WTC11 (cell line): Measurements from ENCODE around the gene CELA2A. TPM values are rescaled to one million over a fixed set of nuclear protein-coding genes. Genes with fewer than 3 reads are reported as not detected.

ENCODE experiments used
- ATAC-seq: fragments of 200-7000 bp; cut with Tn5 transposase; 2 replicates; pipeline ENCODE4 v1.10.0; 2021; ENCODE audit warnings: mild to moderate bottlenecking, moderate library complexity
- CTCF ChIA-PET: fragments of 300-600 bp; sonication (Branson Sonifier 250); formaldehyde crosslinking; loops from one replicate; lab custom pipeline; 2021; ENCODE audit warnings: antibody characterized with exemption; lab: Charles Lee
- POLR2A ChIA-PET: fragments of 350-600 bp; sonication (Branson Sonifier 250); formaldehyde crosslinking; loops from one replicate; lab custom pipeline; 2021; ENCODE audit warnings: antibody characterized with exemption; lab: Charles Lee
- DNase-seq: peaks from one replicate; pipeline ENCODE4 v3.0.0; 2021; ENCODE audit warnings: low spot score
- H3K27ac Mint-ChIP-seq: 2 replicates; pipeline ENCODE4 v1.8.0; 2021; ENCODE audit warnings: mixed read lengths
- H3K27me3 Mint-ChIP-seq: 2 replicates; pipeline ENCODE4 v1.8.0; 2021; ENCODE audit warnings: low read depth, mild to moderate bottlenecking, moderate library complexity, mixed read lengths
- H3K36me3 Mint-ChIP-seq: 2 replicates; pipeline ENCODE4 v1.8.0; 2021; ENCODE audit warnings: mixed read lengths
- H3K4me1 Mint-ChIP-seq: 2 replicates; pipeline ENCODE4 v1.8.0; 2022; ENCODE audit warnings: mixed read lengths
- H3K4me3 Mint-ChIP-seq: 2 replicates; pipeline ENCODE4 v1.8.0; 2021; ENCODE audit warnings: mild to moderate bottlenecking, moderate library complexity, mixed read lengths
- H3K9me3 Mint-ChIP-seq: 2 replicates; pipeline ENCODE4 v1.8.0; 2021; ENCODE audit warnings: mixed read lengths
- FOXK1 ChIP-seq: sonication (generic); formaldehyde crosslinking; IDR thresholded peaks from 2 replicates; pipeline ENCODE4 v1.8.0; 2022; ENCODE audit warnings: mild to moderate bottlenecking, moderate library complexity, missing genetic modification reagents
- FOXP4 ChIP-seq: sonication (generic); formaldehyde crosslinking; IDR thresholded peaks from 2 replicates; pipeline ENCODE4 v1.8.0; 2022; ENCODE audit warnings: mild to moderate bottlenecking, missing genetic modification reagents
- MYBL2 ChIP-seq: sonication (generic); formaldehyde crosslinking; IDR thresholded peaks from 2 replicates; pipeline ENCODE4 v1.8.1; 2023; ENCODE audit warnings: mild to moderate bottlenecking, moderate library complexity, missing genetic modification reagents
- NFE2L1 ChIP-seq: sonication (generic); formaldehyde crosslinking; IDR thresholded peaks from 2 replicates; pipeline ENCODE4 v1.8.1; 2023; ENCODE audit warnings: missing genetic modification reagents
- NR1H2 ChIP-seq: sonication (generic); formaldehyde crosslinking; IDR thresholded peaks from 2 replicates; pipeline ENCODE4 v1.9.0; 2021; ENCODE audit warnings: mild to moderate bottlenecking, moderate library complexity, missing genetic modification reagents
- RELA ChIP-seq: sonication (generic); formaldehyde crosslinking; IDR thresholded peaks from 2 replicates; pipeline ENCODE4 v1.8.1; 2022; ENCODE audit warnings: missing genetic modification reagents, mild to moderate bottlenecking, borderline replicate concordance
- SOX15 ChIP-seq: fragments of 250-450 bp; sonication (Bioruptor Pico); IDR thresholded peaks from 2 replicates; pipeline ENCODE4 v1.9.0; 2021; ENCODE audit warnings: mild to moderate bottlenecking
- TEAD1 ChIP-seq: sonication (generic); formaldehyde crosslinking; IDR thresholded peaks from 2 replicates; pipeline ENCODE4 v1.8.0; 2022; ENCODE audit warnings: mild to moderate bottlenecking, missing genetic modification reagents
- ZNF263 ChIP-seq: sonication (generic); formaldehyde crosslinking; IDR thresholded peaks from 2 replicates; pipeline ENCODE4 v1.8.1; 2022; ENCODE audit warnings: low read depth, mild to moderate bottlenecking, moderate library complexity, missing genetic modification reagents
- ZNF317 ChIP-seq: sonication (generic); formaldehyde crosslinking; IDR thresholded peaks from 2 replicates; pipeline ENCODE4 v1.8.1; 2023; ENCODE audit warnings: low read depth, mild to moderate bottlenecking, moderate library complexity, missing genetic modification reagents, borderline replicate concordance
- ZNF416 ChIP-seq: fragments of 250-450 bp; sonication (Bioruptor Pico); IDR thresholded peaks from 2 replicates; pipeline ENCODE4 v1.9.0; 2021; ENCODE audit warnings: mild to moderate bottlenecking, inconsistent platforms
- ZNF425 ChIP-seq: fragments of 250-450 bp; sonication (Bioruptor Pico); conservative IDR thresholded peaks from 2 replicates; pipeline ENCODE4 v1.9.0; 2021; ENCODE audit warnings: mild to moderate bottlenecking
- total RNA-seq: library from RNA; stranded (reverse); gene quantifications from 3 replicates; pipeline ENCODE4 v1.2.3, GENCODE V29; 2021
- TF ChIP-seq, protein P1 (sequence below): sonication (generic); formaldehyde crosslinking; IDR thresholded peaks from 2 replicates; pipeline ENCODE4 v1.8.0; 2022; ENCODE audit warnings: mild to moderate bottlenecking, missing genetic modification reagents
- TF ChIP-seq, protein P2 (sequence below): fragments of 250-450 bp; sonication (Bioruptor Pico); IDR thresholded peaks from 2 replicates; pipeline ENCODE4 v1.9.0; 2021; ENCODE audit warnings: mild to moderate bottlenecking
- TF ChIP-seq, protein P3 (sequence below): fragments of 250-450 bp; sonication (Bioruptor Pico); IDR thresholded peaks from 2 replicates; pipeline ENCODE4 v1.9.0; 2021; ENCODE audit warnings: mild to moderate bottlenecking, borderline replicate concordance
- TF ChIP-seq, protein P4 (sequence below): sonication (generic); formaldehyde crosslinking; IDR thresholded peaks from 2 replicates; pipeline ENCODE4 v1.8.0; 2022; ENCODE audit warnings: mild to moderate bottlenecking, missing genetic modification reagents

CELA2A gene
- total RNA-seq, 1 experiment from 2014 or later, result 0.83 TPM

DNA sequence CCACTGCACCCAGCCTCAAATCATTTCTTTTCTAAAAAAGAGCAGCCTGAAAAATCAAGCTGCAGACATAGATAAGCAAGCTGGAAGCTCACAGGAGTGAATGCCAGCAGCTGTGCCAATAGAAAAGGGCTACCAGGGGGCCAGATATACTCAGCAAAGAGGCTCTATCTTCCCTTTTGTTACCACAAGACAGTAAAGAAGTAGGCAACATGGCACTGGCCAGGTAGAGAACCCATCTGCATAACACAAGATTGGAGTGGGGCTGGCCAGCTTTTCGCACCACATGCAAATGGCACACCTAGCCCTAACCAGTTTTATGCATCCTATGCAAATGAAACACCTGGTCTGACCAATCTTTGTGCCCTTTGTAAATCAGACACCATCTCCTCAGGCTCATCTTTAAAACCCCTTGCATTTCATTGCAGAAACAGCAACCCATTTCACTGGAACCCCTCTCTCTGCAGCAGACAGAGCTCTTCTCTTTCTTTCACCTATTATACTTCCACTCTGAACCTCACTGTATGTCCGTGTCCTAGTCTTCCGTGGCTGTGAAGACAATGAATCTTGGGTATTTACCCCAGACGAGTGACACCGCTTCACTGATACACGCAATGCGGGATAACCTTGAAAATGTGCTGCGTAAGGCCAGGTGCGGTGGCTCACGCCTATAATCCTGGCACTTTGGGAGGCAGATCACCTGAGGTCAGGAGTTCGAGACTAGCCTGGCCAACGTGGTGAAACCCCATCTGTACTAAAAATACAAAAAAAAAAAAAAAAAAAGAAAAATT, 52.4 kb downstream of the CELA2A start:
- ChIA-PET CTCF (interaction anchor here (1.0 to 1.2 kb wide), 2 partner anchors 15 to 185 kb away, joined by 4 read pairs; no protein-coding TSS in a partner anchor), POLR2A (interaction anchor here (1.3 to 2.3 kb wide), 2 partner anchors 15 to 18 kb away, joined by 5 to 7 read pairs; partner anchors contain the start of genes CASP9 and DNAJC16)
- Mint-ChIP-seq H3K27me3 (no peaks in the 10 kb centered on the region), H3K36me3 (peaks cover 8% of the 10 kb centered on the region), H3K27ac (peak overlapping the region; percentile 100)
- DNase-seq, result peak; percentile 57
- peak; percentile 95 for ATAC-seq
- TF ChIP-seq ZNF425 (no peak), NR1H2 (CRISPR knock-in tag) (no peak), FOXP4 (peak; percentile 62; the same call in 1 of the 2 replicates), ZNF317 (CRISPR knock-in tag) (no peak), ZNF263 (CRISPR knock-in tag) (no peak), NFE2L1 (CRISPR knock-in tag) (0 out of 2 replicates have a peak, but pooled peaks have one; percentile 22), FOXK1 (0 out of 2 replicates have a peak, but pooled peaks have one; percentile 39), MYBL2 (CRISPR knock-in tag) (no peak), RELA (CRISPR knock-in tag) (no peak), SOX15 (CRISPR knock-in tag) (no peak), TEAD1 (CRISPR knock-in tag) (0 out of 2 replicates have a peak, but pooled peaks have one; percentile 30), ZNF416 (no peak)
- TF ChIP-seq, protein P1, sequence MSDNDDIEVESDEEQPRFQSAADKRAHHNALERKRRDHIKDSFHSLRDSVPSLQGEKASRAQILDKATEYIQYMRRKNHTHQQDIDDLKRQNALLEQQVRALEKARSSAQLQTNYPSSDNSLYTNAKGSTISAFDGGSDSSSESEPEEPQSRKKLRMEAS (CRISPR knock-in tag), result no peak
- TF ChIP-seq, protein P2, sequence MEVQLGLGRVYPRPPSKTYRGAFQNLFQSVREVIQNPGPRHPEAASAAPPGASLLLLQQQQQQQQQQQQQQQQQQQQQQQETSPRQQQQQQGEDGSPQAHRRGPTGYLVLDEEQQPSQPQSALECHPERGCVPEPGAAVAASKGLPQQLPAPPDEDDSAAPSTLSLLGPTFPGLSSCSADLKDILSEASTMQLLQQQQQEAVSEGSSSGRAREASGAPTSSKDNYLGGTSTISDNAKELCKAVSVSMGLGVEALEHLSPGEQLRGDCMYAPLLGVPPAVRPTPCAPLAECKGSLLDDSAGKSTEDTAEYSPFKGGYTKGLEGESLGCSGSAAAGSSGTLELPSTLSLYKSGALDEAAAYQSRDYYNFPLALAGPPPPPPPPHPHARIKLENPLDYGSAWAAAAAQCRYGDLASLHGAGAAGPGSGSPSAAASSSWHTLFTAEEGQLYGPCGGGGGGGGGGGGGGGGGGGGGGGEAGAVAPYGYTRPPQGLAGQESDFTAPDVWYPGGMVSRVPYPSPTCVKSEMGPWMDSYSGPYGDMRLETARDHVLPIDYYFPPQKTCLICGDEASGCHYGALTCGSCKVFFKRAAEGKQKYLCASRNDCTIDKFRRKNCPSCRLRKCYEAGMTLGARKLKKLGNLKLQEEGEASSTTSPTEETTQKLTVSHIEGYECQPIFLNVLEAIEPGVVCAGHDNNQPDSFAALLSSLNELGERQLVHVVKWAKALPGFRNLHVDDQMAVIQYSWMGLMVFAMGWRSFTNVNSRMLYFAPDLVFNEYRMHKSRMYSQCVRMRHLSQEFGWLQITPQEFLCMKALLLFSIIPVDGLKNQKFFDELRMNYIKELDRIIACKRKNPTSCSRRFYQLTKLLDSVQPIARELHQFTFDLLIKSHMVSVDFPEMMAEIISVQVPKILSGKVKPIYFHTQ (CRISPR knock-in tag), result no peak
- TF ChIP-seq, protein P3, sequence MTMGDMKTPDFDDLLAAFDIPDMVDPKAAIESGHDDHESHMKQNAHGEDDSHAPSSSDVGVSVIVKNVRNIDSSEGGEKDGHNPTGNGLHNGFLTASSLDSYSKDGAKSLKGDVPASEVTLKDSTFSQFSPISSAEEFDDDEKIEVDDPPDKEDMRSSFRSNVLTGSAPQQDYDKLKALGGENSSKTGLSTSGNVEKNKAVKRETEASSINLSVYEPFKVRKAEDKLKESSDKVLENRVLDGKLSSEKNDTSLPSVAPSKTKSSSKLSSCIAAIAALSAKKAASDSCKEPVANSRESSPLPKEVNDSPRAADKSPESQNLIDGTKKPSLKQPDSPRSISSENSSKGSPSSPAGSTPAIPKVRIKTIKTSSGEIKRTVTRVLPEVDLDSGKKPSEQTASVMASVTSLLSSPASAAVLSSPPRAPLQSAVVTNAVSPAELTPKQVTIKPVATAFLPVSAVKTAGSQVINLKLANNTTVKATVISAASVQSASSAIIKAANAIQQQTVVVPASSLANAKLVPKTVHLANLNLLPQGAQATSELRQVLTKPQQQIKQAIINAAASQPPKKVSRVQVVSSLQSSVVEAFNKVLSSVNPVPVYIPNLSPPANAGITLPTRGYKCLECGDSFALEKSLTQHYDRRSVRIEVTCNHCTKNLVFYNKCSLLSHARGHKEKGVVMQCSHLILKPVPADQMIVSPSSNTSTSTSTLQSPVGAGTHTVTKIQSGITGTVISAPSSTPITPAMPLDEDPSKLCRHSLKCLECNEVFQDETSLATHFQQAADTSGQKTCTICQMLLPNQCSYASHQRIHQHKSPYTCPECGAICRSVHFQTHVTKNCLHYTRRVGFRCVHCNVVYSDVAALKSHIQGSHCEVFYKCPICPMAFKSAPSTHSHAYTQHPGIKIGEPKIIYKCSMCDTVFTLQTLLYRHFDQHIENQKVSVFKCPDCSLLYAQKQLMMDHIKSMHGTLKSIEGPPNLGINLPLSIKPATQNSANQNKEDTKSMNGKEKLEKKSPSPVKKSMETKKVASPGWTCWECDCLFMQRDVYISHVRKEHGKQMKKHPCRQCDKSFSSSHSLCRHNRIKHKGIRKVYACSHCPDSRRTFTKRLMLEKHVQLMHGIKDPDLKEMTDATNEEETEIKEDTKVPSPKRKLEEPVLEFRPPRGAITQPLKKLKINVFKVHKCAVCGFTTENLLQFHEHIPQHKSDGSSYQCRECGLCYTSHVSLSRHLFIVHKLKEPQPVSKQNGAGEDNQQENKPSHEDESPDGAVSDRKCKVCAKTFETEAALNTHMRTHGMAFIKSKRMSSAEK (CRISPR knock-in tag), result no peak
- TF ChIP-seq, protein P4, sequence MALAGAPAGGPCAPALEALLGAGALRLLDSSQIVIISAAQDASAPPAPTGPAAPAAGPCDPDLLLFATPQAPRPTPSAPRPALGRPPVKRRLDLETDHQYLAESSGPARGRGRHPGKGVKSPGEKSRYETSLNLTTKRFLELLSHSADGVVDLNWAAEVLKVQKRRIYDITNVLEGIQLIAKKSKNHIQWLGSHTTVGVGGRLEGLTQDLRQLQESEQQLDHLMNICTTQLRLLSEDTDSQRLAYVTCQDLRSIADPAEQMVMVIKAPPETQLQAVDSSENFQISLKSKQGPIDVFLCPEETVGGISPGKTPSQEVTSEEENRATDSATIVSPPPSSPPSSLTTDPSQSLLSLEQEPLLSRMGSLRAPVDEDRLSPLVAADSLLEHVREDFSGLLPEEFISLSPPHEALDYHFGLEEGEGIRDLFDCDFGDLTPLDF, result no peak
- TF ChIP-seq, all 79 proteins: peak for 4
- H3K4me1 Mint-ChIP-seq, result peaks cover 41% of the 10 kb centered on the region
- peak overlapping the region; percentile 26 for H3K4me3 Mint-ChIP-seq
- H3K9me3 Mint-ChIP-seq, result no peaks in the 10 kb centered on the region
